ENCODE data around the gene KLF6. TPM values are rescaled to one million over a fixed set of nuclear protein-coding genes. Genes with fewer than 3 reads are reported as not detected.

KLF6 gene
- total RNA-seq: 10 to 100 TPM; 23.3 to 84.7 (median 49.8) TPM

DNA sequence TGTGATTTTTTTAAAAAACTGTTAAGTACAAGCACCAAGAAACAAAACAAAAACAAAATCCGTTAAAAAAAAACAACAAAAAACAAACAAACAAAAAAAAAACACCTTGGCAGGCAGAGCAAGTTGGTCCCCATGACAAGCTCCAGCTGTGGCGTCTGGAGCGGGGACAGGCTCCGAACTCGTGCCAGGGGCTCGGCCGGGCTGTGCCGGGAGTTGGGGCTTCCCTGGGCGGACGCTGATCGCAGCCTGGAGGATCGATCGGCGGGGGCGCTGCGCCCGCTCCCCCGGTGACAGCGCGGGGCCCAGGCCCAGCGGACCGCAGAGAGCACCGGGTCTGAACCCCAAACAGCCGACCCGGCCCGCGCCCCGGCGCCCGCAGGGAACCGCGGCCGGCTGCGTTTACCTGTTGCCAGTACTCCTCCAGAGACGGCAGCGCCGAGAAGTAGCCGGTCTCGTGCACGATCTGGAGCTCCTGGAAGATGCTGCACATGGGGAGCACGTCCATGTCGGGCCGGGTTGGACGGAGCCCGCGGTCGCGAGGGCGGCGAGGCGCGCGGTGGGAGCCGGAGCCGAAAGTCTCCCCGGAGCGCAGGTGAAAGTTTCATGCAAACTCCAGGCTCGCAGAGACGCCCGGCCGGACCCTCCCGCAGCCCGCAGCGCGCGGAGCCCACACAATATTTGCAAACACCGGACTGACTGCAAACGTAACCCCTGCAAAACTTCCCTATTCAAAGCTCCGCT, at the start of gene KLF6:
Gene KLF6 (minus strand): TSS at position 700 of the 741 bp plus-strand sequence. CDS start 195 bp downstream, at position 505.
- in situ Hi-C loops (cut with MboI; ENCODE audit: low sequenced_read_pairs in 4 of 4) (loop anchor here in 2 of 4 donors (5.0 to 25.0 kb wide), 3 partner anchors 322 to 978 kb away; no protein-coding TSS in a partner anchor), intact Hi-C loops (cut with DNase I; ENCODE audit: low total_unique reads) (loop anchor here (1.0 to 10.0 kb wide), 5 partner anchors 19 to 983 kb away; no protein-coding TSS in a partner anchor)
- Histone ChIP-seq H3K27me3 (no peaks in the 10 kb centered on the region), H3K36me3 (peaks cover 0 to 26% of the 10 kb centered on the region in 2 donors), H3K4me3 (peak within 1 kb of the TSS; percentile 83 to 94 (median 90)), H3K27ac (peak within 1 kb of the TSS; percentile 97 to 100 (median 100)), H3K9me3 (no peaks in the 10 kb centered on the region), H3K4me1 (peaks cover 17 to 25% of the 10 kb centered on the region in 2 donors)
- DNase-seq (peak in 1 of 2 donors; percentile 61), ATAC-seq (peak; percentile 11 to 32)
- no peak for TF ChIP-seq POLR2A (IDR thresholded peaks at IDR 0.05)
- TF ChIP-seq, protein P1, sequence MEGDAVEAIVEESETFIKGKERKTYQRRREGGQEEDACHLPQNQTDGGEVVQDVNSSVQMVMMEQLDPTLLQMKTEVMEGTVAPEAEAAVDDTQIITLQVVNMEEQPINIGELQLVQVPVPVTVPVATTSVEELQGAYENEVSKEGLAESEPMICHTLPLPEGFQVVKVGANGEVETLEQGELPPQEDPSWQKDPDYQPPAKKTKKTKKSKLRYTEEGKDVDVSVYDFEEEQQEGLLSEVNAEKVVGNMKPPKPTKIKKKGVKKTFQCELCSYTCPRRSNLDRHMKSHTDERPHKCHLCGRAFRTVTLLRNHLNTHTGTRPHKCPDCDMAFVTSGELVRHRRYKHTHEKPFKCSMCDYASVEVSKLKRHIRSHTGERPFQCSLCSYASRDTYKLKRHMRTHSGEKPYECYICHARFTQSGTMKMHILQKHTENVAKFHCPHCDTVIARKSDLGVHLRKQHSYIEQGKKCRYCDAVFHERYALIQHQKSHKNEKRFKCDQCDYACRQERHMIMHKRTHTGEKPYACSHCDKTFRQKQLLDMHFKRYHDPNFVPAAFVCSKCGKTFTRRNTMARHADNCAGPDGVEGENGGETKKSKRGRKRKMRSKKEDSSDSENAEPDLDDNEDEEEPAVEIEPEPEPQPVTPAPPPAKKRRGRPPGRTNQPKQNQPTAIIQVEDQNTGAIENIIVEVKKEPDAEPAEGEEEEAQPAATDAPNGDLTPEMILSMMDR (IDR thresholded peaks at IDR 0.05 in 4 of 5, conservative IDR thresholded peaks at IDR 0.05 in 1 of 5): no peak

DNA sequence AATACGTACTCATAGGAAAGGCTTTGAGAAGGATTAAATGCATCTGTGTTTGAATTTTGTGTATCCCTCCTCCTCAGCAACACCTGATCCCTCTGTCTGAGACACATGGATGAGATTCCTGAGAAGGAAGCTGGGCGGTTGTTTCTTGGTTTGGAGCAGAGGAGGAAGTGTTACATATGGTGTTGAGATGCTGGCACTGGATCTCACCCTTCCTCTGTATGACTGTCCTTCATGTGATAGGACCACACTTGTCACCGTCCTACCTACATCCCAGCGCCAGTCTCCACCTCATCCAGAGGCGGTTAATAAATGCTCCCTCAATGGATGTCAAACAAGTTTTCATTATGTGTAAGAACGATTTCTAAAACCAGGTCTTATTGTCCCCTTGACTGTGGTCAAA, 49.4 kb upstream of the KLF6 start:
- no peaks in the 10 kb centered on the region for H3K36me3 ChIP-seq
- ATAC-seq (no peak), DNase-seq (no peak)
- in situ Hi-C loops (cut with MboI; ENCODE audit: low sequenced_read_pairs in 4 of 4) (no loop called here), intact Hi-C loops (cut with DNase I; ENCODE audit: low total_unique reads) (no loop called here)
- H3K4me1 ChIP-seq: peaks cover 10 to 15% of the 10 kb centered on the region in 2 donors
- TF ChIP-seq POLR2A (IDR thresholded peaks at IDR 0.05): no peak
- TF ChIP-seq, protein P1 (IDR thresholded peaks at IDR 0.05 in 4 of 5, conservative IDR thresholded peaks at IDR 0.05 in 1 of 5): no peak
- no peaks in the 10 kb centered on the region for H3K9me3 ChIP-seq
- H3K27me3 ChIP-seq: no peaks in the 10 kb centered on the region
- H3K4me3 ChIP-seq: no peak overlapping the region
- H3K27ac ChIP-seq: no peak overlapping the region

GRCh38 chr10:3833046-3833445, 48.0 kb upstream of the KLF6 start:
- Histone ChIP-seq H3K4me3 (no peak overlapping the region), H3K9me3 (no peaks in the 10 kb centered on the region), H3K4me1 (peaks cover 18 to 19% of the 10 kb centered on the region in 2 donors), H3K27ac (no peak overlapping the region), H3K36me3 (no peaks in the 10 kb centered on the region), H3K27me3 (no peaks in the 10 kb centered on the region)
- ATAC-seq: no peak
- intact Hi-C loops (cut with DNase I; ENCODE audit: low total_unique reads) (no loop called here), in situ Hi-C loops (cut with MboI; ENCODE audit: low sequenced_read_pairs in 4 of 4) (no loop called here)
- no peak for DNase-seq
- TF ChIP-seq, protein P1 (IDR thresholded peaks at IDR 0.05 in 4 of 5, conservative IDR thresholded peaks at IDR 0.05 in 1 of 5): no peak
- no peak for TF ChIP-seq POLR2A (IDR thresholded peaks at IDR 0.05)

DNA sequence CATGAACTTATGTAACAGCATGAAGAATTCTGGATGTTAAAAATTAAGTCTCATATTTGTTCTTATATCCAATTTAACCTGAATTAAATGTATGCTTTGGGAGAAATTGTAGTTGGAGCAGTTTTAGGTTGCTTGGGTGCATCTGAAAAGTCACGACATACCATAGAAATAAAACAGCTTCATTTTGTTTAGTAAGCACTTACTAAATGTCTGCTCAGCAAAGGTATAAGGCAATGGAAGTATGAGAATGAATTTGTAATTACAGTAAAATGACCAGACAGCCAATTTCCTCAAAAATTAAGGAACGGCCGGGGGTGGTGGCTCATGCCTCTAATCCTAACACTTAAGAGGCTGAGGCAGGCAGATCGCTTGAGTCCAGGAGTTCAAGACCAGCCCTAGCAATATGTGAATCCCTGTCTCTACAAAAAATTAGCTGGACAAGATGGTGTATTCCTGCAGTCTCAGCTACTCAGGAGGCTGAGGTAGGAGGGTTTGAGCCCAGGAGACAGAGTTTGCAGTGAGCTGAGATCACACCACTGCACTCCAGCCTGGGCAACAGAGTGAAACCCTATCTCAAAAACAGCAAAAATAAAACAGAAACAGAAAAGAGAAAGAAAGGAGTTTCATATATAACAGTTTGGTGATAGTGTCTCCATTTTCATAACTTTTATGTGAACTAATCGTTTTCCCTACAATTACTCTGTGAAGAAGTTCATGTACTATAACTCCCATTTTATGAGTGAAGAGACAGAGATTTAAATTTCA, 47.2 kb upstream of the KLF6 start:
- in situ Hi-C loops (cut with MboI; ENCODE audit: low sequenced_read_pairs in 4 of 4): no loop called here
- Histone ChIP-seq H3K4me3 (no peak overlapping the region), H3K27ac (no peak overlapping the region), H3K27me3 (no peaks in the 10 kb centered on the region), H3K4me1 (peaks cover 18 to 19% of the 10 kb centered on the region in 2 donors), H3K36me3 (no peaks in the 10 kb centered on the region), H3K9me3 (no peaks in the 10 kb centered on the region)
- ATAC-seq (no peak), DNase-seq (no peak)
- no peak for TF ChIP-seq POLR2A (IDR thresholded peaks at IDR 0.05)
- TF ChIP-seq, protein P1 (IDR thresholded peaks at IDR 0.05 in 4 of 5, conservative IDR thresholded peaks at IDR 0.05 in 1 of 5): no peak
- intact Hi-C loops (cut with DNase I; ENCODE audit: low total_unique reads): no loop called here

All from gastrocnemius medialis (tissue), 4 donors.